Astrocyte (in vitro differentiated cells and primary cell): ENCODE data around the gene TEPSIN. TPM values are rescaled to one million over a fixed set of nuclear protein-coding genes. Genes with fewer than 3 reads are reported as not detected.

Source experiments
- DNase-seq: peaks from one replicate; pipeline ENCODE4 v3.0.0-alpha.2; 2010; ENCODE audit warnings: low read depth
- FAIRE-seq: peaks from 2 replicates; lab custom pipeline; 2011; peaks lifted over from hg19 to GRCh38; lab: Jason Lieb, UNC
- H2AFZ ChIP-seq: 2 replicates; pipeline ENCODE4 v1.6.0; 2012; ENCODE audit warnings: low read depth, low read length, inconsistent platforms
- H3K27ac ChIP-seq: 2 replicates; pipeline ENCODE4 v1.5.1; 2011; ENCODE audit warnings: low read depth, low read length, inconsistent platforms
- H3K27me3 ChIP-seq: 2 replicates; pipeline ENCODE4 v1.6.0; 2011; ENCODE audit warnings: low read length, inconsistent platforms; ENCODE audit not compliant: insufficient read depth
- H3K36me3 ChIP-seq: 2 replicates; pipeline ENCODE4 v1.5.1; 2011; ENCODE audit warnings: low read length, inconsistent platforms; ENCODE audit not compliant: insufficient read depth
- H3K4me1 ChIP-seq: 2 replicates; pipeline ENCODE4 v1.5.1; 2011; ENCODE audit warnings: low read length, inconsistent platforms; ENCODE audit not compliant: insufficient read depth
- H3K4me2 ChIP-seq: 2 replicates; pipeline ENCODE4 v1.6.0; 2012; ENCODE audit warnings: low read length, inconsistent platforms
- H3K4me3 ChIP-seq: 2 replicates; pipeline ENCODE4 v1.5.1; 2011; ENCODE audit warnings: low read depth, mild to moderate bottlenecking, low read length, inconsistent platforms; ENCODE audit not compliant: insufficient read depth
- H3K79me2 ChIP-seq: 2 replicates; pipeline ENCODE4 v1.6.0; 2012; ENCODE audit warnings: mild to moderate bottlenecking, low read length, inconsistent platforms; ENCODE audit not compliant: insufficient read depth
- H3K9ac ChIP-seq: 2 replicates; pipeline ENCODE4 v1.6.0; 2012; ENCODE audit warnings: mild to moderate bottlenecking, low read length, inconsistent platforms
- H3K9me3 ChIP-seq: 2 replicates; pipeline ENCODE4 v1.5.1; 2012; ENCODE audit warnings: low read depth, mild to moderate bottlenecking, low read length, inconsistent platforms; ENCODE audit not compliant: insufficient read depth
- H4K20me1 ChIP-seq: 2 replicates; pipeline ENCODE4 v1.6.0; 2012; ENCODE audit warnings: low read length, inconsistent platforms; ENCODE audit not compliant: insufficient read depth
- H3K27ac Mint-ChIP-seq: one replicate; pipeline ENCODE4 v1.8.0; 2021; ENCODE audit warnings: mild to moderate bottlenecking, mixed read lengths; ENCODE audit not compliant: unreplicated experiment
- H3K27me3 Mint-ChIP-seq: one replicate; pipeline ENCODE4 v1.8.0; 2021; ENCODE audit warnings: low read depth, mixed read lengths; ENCODE audit not compliant: unreplicated experiment
- H3K36me3 Mint-ChIP-seq: one replicate; pipeline ENCODE4 v1.8.0; 2021; ENCODE audit warnings: low read depth, mixed read lengths; ENCODE audit not compliant: unreplicated experiment
- H3K4me1 Mint-ChIP-seq: one replicate; pipeline ENCODE4 v1.8.0; 2021; ENCODE audit warnings: low read depth, mixed read lengths; ENCODE audit not compliant: unreplicated experiment
- H3K4me3 Mint-ChIP-seq: one replicate; pipeline ENCODE4 v1.8.0; 2021; ENCODE audit warnings: mild to moderate bottlenecking, moderate library complexity, mixed read lengths; ENCODE audit not compliant: unreplicated experiment
- H3K9me3 Mint-ChIP-seq: one replicate; pipeline ENCODE4 v1.8.0; 2021; ENCODE audit warnings: mild to moderate bottlenecking, mixed read lengths; ENCODE audit not compliant: unreplicated experiment
- CTCF ChIP-seq: IDR thresholded peaks from 2 replicates; pipeline ENCODE4 v1.5.1; 2011; ENCODE audit warnings: low read depth, mild to moderate bottlenecking, inconsistent platforms, low read length, moderate library complexity; ENCODE audit not compliant: insufficient read depth
- EZH2 ChIP-seq: IDR thresholded peaks from 2 replicates; pipeline ENCODE4 v1.6.1; 2012; ENCODE audit warnings: mild to moderate bottlenecking, low read length, inconsistent platforms; ENCODE audit not compliant: insufficient read depth
- total RNA-seq: library from RNA; stranded (reverse); gene quantifications from 2 replicates; pipeline ENCODE4 v1.2.1, GENCODE V29; 2021

TEPSIN gene
- total RNA-seq, 1 donor from 2014 or later = 26.4 TPM

- DNase-seq = no peak
- peaks cover 8% of the 10 kb centered on the region for H3K36me3 Mint-ChIP-seq
- Histone ChIP-seq H3K9ac (no peak overlapping the region), H2AFZ (no peak overlapping the region), H3K4me2 (no peak overlapping the region), H3K9me3 (no peaks in the 10 kb centered on the region), H3K4me1 (peaks cover 10% of the 10 kb centered on the region), H3K4me3 (no peak overlapping the region), H3K36me3 (peaks cover 2% of the 10 kb centered on the region), H3K27ac (no peak overlapping the region), H4K20me1 (peaks cover 29% of the 10 kb centered on the region), H3K79me2 (peaks cover 38% of the 10 kb centered on the region), H3K27me3 (no peaks in the 10 kb centered on the region)
- TF ChIP-seq EZH2 (no peak), CTCF (no peak)
- FAIRE-seq = no peak
- no peaks in the 10 kb centered on the region for H3K27me3 Mint-ChIP-seq
- H3K4me1 Mint-ChIP-seq = peaks cover 8% of the 10 kb centered on the region
- H3K9me3 Mint-ChIP-seq = no peaks in the 10 kb centered on the region
- H3K27ac Mint-ChIP-seq = peak overlapping the region; percentile 1
- no peak overlapping the region for H3K4me3 Mint-ChIP-seq
These were observed 4.4 kb downstream of the TEPSIN start for GRCh38 chr17:81234506-81234855.

DNA sequence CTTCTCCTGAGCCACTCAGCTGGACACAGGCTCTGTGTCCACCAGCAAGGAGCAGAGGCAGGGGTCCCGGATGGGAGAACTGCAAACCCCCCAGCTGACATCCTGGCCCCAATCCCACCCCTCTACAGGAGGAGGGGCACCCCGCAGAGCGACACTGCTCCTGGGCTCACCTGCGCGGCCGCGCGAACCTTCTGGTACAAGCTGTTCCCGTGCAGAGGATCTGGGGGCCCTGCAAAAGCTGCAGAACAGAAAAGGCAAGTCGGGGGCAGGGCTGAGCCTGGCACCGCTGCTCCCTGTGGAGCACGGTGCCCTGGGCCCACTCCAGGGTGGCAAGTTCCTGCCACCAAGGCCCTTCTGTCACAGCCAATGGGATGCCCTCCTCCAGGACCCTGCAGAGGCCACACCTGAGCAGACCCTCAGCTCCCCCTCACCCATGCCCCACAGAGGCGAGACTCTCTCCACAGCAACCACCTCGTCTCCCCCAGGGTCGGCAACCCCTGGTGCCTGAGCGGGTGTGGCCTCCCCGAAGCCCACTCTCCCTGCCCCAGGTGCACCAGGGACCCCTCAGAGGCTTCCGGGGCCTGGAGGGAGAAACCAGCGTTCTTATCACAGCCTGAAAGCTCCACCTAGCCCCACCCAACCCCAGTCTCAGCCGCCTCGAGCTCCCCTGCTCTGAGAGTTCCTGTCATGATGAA, 4.9 kb downstream of the TEPSIN start:
- Histone ChIP-seq H3K79me2 (peaks cover 34% of the 10 kb centered on the region), H2AFZ (no peak overlapping the region), H3K27me3 (no peaks in the 10 kb centered on the region), H3K4me1 (peaks cover 10% of the 10 kb centered on the region), H3K4me3 (no peak overlapping the region), H3K4me2 (no peak overlapping the region), H4K20me1 (peaks cover 29% of the 10 kb centered on the region), H3K9me3 (no peaks in the 10 kb centered on the region), H3K9ac (no peak overlapping the region), H3K27ac (no peak overlapping the region), H3K36me3 (peaks cover 2% of the 10 kb centered on the region)
- Mint-ChIP-seq H3K9me3 (no peaks in the 10 kb centered on the region), H3K4me1 (peaks cover 8% of the 10 kb centered on the region), H3K4me3 (no peak overlapping the region), H3K27me3 (no peaks in the 10 kb centered on the region), H3K36me3 (peaks cover 8% of the 10 kb centered on the region), H3K27ac (no peak overlapping the region)
- TF ChIP-seq EZH2 (no peak), CTCF (no peak)
- FAIRE-seq (no peak), DNase-seq (no peak)

DNA sequence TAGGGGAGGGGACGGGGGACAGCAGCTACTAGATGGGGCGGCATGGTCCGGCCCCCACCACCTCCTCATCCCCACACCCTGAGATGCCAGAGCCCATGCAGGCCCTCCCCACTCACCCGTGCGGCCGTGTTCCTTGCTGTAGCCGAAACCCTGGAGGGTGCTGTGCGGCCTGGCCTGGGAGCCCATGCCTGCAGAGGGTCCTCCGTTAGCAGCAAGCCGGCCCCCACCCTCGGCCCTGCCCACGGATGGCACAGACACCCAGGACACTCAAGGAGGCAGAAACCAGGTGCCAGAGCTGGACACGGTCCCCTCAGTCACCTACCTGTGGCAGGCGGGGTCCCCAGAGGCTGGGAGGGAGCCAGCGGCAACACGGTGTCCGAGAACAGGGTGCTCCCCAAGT, 5.5 kb downstream of the TEPSIN start:
- peaks cover 2% of the 10 kb centered on the region for H3K36me3 ChIP-seq
- DNase-seq (no peak), FAIRE-seq (no peak)
- no peaks in the 10 kb centered on the region for H3K9me3 ChIP-seq
- Mint-ChIP-seq H3K27me3 (no peaks in the 10 kb centered on the region), H3K27ac (no peak overlapping the region), H3K4me1 (peaks cover 8% of the 10 kb centered on the region), H3K36me3 (peaks cover 10% of the 10 kb centered on the region), H3K9me3 (no peaks in the 10 kb centered on the region), H3K4me3 (no peak overlapping the region)
- H3K4me1 ChIP-seq = peaks cover 9% of the 10 kb centered on the region
- peaks cover 29% of the 10 kb centered on the region for H3K79me2 ChIP-seq
- no peak for TF ChIP-seq EZH2
- no peak for TF ChIP-seq CTCF
- no peak overlapping the region for H3K9ac ChIP-seq
- no peak overlapping the region for H3K27ac ChIP-seq
- H3K4me3 ChIP-seq = no peak overlapping the region
- no peak overlapping the region for H2AFZ ChIP-seq
- H3K4me2 ChIP-seq = no peak overlapping the region
- no peaks in the 10 kb centered on the region for H3K27me3 ChIP-seq
- peaks cover 29% of the 10 kb centered on the region for H4K20me1 ChIP-seq
